Measurements from ENCODE around the gene UTP15.

UTP15 gene

DNA sequence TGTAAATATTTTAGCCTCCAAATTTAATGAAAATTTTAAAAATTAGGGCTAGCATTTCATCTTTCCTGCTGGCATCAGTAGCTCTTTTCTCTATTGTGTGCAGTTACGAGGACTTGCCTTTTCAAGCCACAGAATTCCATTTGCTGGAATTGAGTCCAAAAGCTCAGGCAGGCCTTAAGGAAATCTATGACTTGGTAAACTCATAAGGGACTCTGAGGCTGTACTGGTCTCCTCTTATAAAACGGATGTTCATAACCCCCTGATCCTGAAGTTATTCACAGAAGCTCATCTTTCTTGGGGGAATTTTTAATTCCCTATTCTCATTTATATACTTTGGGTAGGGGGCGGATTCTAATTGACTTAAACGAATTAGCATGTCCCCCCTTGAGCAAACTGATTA, 23.5 kb upstream of the UTP15 start:
- TF ChIP-seq ZNF274 (IDR thresholded peaks at IDR 0.05; ENCODE audit: low read depth, low read length): no peak
- no peak overlapping the region for H3K4me3 ChIP-seq (ENCODE audit: low read length)

DNA sequence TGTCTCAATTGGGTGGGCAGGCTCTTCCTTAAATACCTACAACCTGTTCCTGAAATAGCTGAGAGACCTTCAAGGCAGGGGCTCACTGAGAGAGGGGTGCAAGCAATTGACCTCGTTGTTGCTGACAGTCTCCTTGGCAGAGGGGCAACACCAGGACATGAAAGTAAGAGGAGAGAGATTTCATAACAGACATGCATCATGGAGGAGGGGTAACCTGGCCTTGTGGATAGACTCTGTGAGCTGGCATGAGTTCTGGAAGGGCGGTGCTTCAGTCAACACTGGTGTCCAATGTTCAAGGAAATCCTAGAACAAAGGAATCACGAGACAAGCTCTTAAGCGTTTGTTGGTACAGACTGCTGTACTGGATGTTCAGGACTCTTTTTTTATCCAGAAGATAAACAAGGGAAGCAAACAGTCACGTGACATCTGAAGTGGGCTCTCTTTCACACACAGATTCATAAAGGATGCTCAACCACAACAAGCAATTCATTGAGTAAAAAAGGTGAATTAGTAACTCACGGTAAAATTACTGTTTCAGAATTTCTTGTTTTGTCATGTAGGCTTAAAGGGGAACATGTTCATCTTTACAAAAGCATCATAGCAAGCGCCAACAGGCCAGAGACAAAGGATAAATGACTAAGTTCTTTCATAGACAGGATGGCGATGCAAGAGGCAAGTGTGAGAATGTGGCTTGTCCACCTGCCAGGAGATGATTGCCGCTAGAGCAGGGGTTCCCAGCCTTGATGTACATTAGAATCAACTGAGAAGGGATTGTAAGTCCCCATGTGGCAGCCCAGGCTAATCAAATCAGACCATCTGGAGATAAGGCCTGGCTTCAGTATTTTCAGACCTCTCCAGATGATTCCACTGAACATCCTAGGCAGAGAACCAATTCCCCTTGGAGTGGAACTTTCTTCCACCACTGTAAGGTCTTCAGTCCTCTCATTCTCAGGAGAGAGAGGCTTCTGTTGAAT, 20.8 kb upstream of the UTP15 start:
- no peak overlapping the region for H3K4me3 ChIP-seq (ENCODE audit: low read length)
- no peak for TF ChIP-seq ZNF274 (IDR thresholded peaks at IDR 0.05; ENCODE audit: low read depth, low read length)

DNA sequence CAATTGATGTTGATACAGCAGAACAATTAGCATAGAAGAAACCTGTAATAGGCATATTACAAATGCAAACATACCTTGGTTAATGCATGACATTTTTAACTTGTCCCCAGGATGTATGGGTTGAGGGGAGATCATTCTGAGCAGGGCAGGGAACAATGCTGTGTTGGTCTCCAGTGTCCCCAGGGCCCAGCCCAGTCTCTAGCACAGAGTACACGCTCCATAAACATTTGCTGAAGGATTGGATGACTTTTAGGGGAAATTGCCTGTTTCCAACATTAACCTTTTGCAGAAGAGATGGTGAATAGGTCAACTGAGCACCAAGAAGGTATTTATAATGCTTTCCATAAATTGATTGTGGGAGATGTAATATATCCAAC, 20.2 kb upstream of the UTP15 start:
- H3K4me3 ChIP-seq (ENCODE audit: low read length): no peak overlapping the region
- no peak for TF ChIP-seq ZNF274 (IDR thresholded peaks at IDR 0.05; ENCODE audit: low read depth, low read length)

DNA sequence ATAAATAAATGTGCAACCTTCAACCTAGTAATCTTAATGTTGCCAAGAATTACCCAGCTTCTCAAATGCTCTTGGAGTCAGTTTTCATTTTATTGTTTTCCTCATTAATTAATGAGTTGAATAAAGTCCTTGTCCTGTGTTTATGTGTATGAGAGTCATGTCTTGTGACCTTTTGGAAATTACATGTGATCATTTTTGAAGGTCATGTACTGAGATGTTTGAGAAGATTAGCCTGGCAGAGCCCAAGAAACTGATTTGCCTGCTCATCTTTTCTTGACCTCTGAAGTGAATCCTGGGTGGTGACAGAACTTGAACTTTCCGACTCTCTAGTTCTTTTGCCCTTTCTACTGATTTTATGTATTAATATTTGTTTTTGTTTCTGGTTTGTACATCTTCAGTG, 15.5 kb upstream of the UTP15 start:
- no peak overlapping the region for H3K4me3 ChIP-seq (ENCODE audit: low read length)
- no peak for TF ChIP-seq ZNF274 (IDR thresholded peaks at IDR 0.05; ENCODE audit: low read depth, low read length)

DNA sequence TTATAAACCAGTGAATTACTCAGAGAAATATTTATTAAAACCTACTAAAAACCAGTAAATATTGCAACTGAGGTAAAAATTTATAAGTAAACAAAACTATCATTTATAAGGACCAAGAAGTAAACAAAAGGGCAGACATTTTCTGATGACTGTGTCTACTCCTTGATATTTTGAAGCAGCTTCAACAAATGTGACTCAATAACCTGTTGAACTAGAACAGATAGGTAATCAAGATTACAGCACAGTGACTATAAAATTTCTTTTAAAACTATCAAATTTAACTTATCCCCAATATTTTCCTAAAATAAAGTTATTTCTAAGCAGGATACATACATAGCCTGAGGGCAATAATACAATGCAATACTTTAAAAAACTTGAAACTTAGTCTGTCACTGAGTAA, 12.9 kb upstream of the UTP15 start:
- TF ChIP-seq ZNF274 (IDR thresholded peaks at IDR 0.05; ENCODE audit: low read depth, low read length): no peak
- H3K4me3 ChIP-seq (ENCODE audit: low read length): no peak overlapping the region

DNA sequence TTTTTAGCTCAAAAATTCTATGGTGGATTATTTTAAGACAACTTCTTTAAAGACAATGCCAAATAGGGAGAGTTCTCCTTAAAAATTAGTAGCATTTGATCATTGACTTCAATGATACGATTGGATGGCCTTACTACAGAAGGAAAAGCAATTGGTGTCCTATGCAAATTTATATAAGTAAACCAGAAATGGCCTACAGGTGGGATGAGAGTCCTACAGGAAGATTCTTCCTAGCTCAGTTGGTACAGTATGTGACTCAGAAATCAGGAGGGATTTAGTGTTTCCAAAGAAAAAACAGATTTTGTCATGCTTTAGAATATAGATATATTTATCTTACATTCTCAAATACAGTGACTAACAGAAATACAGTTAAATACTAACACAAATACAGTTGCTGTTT, 6.6 kb upstream of the UTP15 start:
- H3K4me3 ChIP-seq (ENCODE audit: low read length): no peak overlapping the region
- no peak for TF ChIP-seq ZNF274 (IDR thresholded peaks at IDR 0.05; ENCODE audit: low read depth, low read length)

DNA sequence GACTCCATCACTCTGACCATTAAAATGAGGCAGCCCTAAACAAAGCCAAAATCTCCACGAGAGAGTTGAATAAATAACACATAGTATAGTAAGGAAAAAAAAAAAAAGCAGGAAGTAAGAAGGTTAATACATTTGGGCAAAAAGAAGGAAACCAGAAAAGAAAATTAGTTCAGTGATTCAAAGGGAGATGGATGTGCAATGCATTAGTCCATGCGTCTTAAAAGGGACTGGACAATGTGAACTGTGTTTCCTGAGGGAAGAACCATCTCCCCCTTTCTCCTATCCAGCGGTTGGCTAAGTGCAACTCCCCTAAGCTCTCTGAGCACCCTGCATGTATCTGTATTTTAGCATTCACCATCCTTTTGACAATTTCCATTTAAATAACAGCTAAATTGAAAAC, 1.5 kb upstream of the UTP15 start:
- no peak for TF ChIP-seq ZNF274 (IDR thresholded peaks at IDR 0.05; ENCODE audit: low read depth, low read length)
- peak overlapping the region; percentile 100 for H3K4me3 ChIP-seq (ENCODE audit: low read length)

DNA sequence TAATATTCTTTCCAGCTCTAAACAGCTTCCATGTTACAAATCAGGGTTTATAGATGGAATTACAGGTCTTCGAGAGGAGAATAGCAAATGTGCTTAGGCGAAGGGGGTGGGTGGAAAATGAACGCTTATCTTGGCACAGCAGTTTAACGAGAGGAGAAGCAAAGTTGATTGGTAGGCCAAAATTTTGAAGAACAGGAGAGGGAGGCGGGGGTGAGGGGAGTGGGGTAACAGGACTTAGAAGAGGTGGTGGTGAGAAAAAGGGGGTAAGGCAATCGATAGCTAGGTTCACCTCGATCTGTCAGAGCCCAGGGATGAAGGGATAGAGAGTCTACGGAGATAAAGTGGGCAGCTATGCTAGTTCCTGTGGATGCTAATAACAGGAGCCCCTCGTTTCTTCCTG, 868 bp upstream of the UTP15 start:
- TF ChIP-seq ZNF274 (IDR thresholded peaks at IDR 0.05; ENCODE audit: low read depth, low read length): no peak
- H3K4me3 ChIP-seq (ENCODE audit: low read length): peak overlapping the region; percentile 100

DNA sequence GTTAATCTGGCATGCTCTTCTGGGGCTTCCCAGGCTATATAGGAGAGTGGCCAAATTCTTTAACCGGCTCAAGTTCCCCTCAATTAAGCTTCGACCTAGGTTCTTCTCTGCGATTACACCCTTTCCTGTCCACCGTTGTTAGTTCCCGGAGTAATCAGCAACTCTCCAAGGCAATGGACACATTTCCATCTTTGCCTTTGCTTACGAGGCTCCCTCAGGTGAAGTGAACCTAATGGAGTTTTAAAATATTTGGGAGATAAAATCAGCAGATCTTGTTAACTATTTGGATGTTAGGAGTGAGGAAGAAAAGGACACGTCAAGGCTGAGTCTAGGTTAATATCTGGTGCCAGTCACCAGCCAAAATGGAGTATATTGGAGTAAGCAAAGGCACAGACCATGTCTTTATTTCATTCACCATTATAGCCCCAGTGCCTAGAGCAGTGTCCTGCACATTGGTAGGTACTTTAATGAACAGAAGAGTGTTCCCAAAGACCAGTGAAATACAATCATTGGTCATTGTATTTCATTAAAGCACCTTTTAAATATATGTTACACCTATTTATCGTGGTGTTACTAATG, 515 bp downstream of the UTP15 start:
- no peak for TF ChIP-seq ZNF274 (IDR thresholded peaks at IDR 0.05; ENCODE audit: low read depth, low read length)
- peak overlapping the region; percentile 100 for H3K4me3 ChIP-seq (ENCODE audit: low read length)

DNA sequence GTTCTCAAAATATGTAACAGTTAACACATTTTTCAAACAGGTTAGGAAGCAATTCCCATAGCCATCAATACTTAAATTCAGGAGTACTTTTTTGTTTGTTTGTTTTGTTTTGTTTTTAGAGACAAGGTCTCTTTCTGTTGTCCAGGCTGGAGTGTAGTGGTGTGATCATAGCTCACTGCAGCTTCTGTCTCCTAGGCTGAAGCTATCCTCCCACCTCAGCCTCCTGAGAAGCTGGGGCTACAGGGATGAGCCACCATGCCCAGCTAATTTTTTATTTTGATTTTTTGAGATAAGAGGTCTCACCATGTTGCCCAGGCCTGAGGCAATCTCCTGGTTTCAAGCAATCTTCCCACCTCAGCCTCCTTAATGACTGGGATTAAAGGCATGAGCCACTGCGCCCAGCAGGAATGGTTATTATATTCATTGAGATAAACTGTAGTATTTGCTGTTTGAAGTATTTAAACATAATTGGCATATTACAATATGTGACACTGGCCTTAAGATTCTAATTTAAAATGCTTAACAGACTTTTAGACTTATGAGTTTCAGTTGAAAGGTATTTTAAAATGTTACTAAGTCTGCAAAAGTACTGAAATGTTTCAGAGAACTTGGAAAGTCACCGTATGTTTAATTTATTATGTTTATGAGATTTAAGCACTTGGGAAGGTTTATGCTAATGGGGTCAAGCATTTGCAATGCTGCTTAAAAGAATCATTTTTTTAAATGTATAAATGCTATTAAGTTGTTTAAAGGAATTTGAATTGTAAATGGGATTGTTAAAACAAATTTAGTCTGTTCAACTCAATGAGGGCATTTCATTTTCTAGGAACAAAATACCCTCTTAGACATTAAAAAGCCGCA, 17.0 kb downstream of the UTP15 start:
- no peak for TF ChIP-seq ZNF274 (IDR thresholded peaks at IDR 0.05; ENCODE audit: low read depth, low read length)

DNA sequence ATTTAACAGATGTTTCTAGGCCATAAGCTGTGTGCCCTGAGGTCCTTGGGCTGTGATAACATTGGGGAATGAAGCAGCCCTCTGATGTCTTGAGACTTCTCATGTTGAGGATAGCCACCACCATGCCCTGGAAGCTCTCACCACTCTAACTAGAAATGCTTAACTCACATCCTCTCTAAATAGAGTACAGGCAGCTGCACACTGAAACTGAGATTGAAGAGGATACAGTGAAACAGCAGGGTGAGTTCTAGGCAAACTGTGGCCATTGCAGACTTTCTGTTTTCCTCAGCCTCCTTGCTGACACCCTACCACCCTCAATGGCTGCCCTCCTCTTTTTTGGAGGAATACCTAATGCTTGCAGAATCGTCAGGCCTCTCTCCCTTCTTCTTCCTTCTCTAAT, 22.4 kb downstream of the UTP15 start:
- no peak for TF ChIP-seq ZNF274 (IDR thresholded peaks at IDR 0.05; ENCODE audit: low read depth, low read length)
- H3K4me3 ChIP-seq (ENCODE audit: low read length): no peak overlapping the region

More for the DNA sequence above, 17.0 kb downstream of the UTP15 start:
- H3K4me3 ChIP-seq (ENCODE audit: low read length): no peak overlapping the region

DNA sequence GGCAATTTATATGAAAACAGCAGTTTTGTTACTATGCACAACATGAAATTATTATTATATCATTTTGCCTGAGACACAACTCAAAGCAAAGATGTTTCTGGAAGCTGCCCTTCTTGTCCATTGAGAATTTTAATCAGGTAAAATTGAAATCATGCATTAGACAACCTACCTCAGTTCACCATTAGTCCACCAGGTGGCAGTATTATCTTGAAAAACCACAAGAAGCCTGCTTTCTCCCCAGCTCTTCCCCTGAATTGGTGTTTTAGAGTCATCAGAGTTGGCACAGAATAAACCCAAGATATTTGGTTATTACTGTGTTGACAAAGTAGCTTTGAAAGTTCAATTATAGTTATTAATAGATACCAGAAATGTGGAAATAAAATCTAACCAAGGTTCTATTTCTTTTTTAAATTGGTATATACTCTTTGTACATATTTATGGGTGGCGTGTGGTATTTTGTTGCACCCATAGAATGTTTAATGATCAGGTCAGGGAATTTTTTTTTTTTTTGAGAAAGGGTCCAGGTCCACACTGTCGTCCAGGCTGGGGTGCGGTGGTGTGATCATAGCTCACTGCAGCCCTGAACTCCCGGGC, 25.7 kb downstream of the UTP15 start:
- no peak for TF ChIP-seq ZNF274 (IDR thresholded peaks at IDR 0.05; ENCODE audit: low read depth, low read length)

DNA sequence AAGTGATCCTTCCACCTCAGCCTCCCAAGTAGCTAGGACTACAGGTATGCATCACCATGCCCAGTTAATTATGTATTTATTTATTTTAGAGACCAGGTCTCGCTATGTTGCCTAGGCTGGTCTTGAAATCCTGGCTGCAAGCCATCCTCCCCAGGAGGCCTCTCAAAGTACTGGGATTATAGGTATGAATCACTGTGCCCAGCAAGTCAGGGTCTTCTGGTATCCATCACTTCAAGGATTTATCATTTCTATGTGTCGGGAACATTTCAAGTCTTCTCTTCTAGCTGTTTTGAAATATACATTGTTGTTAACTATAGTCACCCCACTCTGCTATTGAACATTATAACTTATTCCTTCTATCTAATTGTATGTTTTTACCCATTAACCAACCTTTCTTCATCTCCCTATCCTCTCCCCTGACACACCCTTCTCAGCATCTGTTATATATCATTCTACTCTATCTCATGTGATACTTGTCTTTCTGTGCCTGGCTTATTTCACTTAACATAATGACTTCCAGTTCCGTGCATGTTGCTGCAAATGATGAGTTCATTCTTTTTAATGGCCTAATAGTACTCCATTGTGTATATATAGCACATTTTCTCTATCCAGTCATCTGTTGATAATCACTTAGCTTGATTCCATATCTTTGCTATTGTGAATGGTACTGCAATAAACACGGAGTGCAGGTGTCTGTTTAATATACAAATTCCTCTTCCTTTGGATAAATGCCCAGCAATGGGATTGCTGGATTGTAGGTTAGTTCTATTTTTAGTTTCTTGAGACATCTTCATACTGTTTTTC, 26.4 kb downstream of the UTP15 start:
- TF ChIP-seq ZNF274 (IDR thresholded peaks at IDR 0.05; ENCODE audit: low read depth, low read length): no peak
- H3K4me3 ChIP-seq (ENCODE audit: low read length): no peak overlapping the region

More for the DNA sequence above, 25.7 kb downstream of the UTP15 start:
- H3K4me3 ChIP-seq (ENCODE audit: low read length): no peak overlapping the region

Measured in GM08714 (cell line).